Aorta (tissue), 5 donors: ENCODE measurements around the gene MYCN. TPM values are rescaled to one million over a fixed set of nuclear protein-coding genes. Genes with fewer than 3 reads are reported as not detected.
"Not testable (repeated sequence)": the region's sequence is repeated elsewhere in the genome, so short reads cannot be mapped to it uniquely, and the experiment has no call there.

Experiments
- ATAC-seq: fragments of 200-7000 bp; cut with Tn5 transposase; one replicate; pipeline ENCODE4 v1.9.1; 2022; ENCODE audit warnings: moderate library complexity; ENCODE audit not compliant: low FRiP score
- DNase-seq, 2 donors: peaks; one replicate each; pipeline ENCODE4 v3.0.0-alpha.2; 2020
- H3K27ac ChIP-seq, 2 donors: one replicate each; pipeline ENCODE4 v1.5.1; 2013; ENCODE audit warnings: low read length in 2 of 2, mild to moderate bottlenecking in 2 of 2, moderate library complexity in 2 of 2, control low read depth in 1 of 2, inconsistent platforms in 1 of 2, low read depth in 1 of 2
- H3K27me3 ChIP-seq, 2 donors: one replicate each; pipeline ENCODE4 v1.6.1; 2013; ENCODE audit warnings: control low read depth in 1 of 2, low read length in 1 of 2, mild to moderate bottlenecking in 1 of 2, moderate library complexity in 1 of 2; ENCODE audit not compliant: insufficient read depth in 2 of 2, control insufficient read depth in 1 of 2
- H3K36me3 ChIP-seq, 2 donors: one replicate each; pipeline ENCODE4 v1.6.1; 2013; ENCODE audit warnings: control low read depth in 1 of 2, low read length in 1 of 2, mild to moderate bottlenecking in 1 of 2; ENCODE audit not compliant: insufficient read depth in 2 of 2, control insufficient read depth in 1 of 2
- H3K4me1 ChIP-seq, 2 donors: one replicate each; pipeline ENCODE4 v1.6.1; 2013; ENCODE audit warnings: low read length in 2 of 2, control low read depth in 1 of 2, mild to moderate bottlenecking in 1 of 2, moderate library complexity in 1 of 2; ENCODE audit not compliant: insufficient read depth in 2 of 2, control insufficient read depth in 1 of 2
- H3K4me3 ChIP-seq, 2 donors: one replicate each; pipeline ENCODE4 v1.5.1; 2013; ENCODE audit warnings: low read length in 2 of 2, control low read depth in 1 of 2, mild to moderate bottlenecking in 1 of 2
- H3K9me3 ChIP-seq: one replicate; pipeline ENCODE4 v1.6.1; 2013; ENCODE audit warnings: mild to moderate bottlenecking, low read length; ENCODE audit not compliant: control insufficient read depth
- WGBS, 2 donors: extraction: QIAGEN DNeasy Blood & Tissue Kit; methylation state at CpG; one replicate each; pipeline ENCODE4 v1.1.7; 2013; 5-methylcytosine and 5-hydroxymethylcytosine counted together
- intact Hi-C, 2 donors: fragments of 100-400 bp; cut with DNase I; formaldehyde crosslinking; loops; one replicate each; pipeline versions ENCODE4 v1.14.2 to v1.15.0; 2022
- polyA plus RNA-seq, 2 donors: library from polyadenylated mRNA; stranded (reverse); fragments of 200-250 nt; gene quantifications; one replicate each; pipeline ENCODE4 v1.2.3, GENCODE V29; 2013
- total RNA-seq, 2 donors: library from RNA; stranded (reverse); fragmentation: NEBNext Ultra II Directional; extraction: Animal tissue kit (Norgen Biotek cat#: 25700); gene quantifications; one replicate each; pipeline ENCODE4 v1.2.1, GENCODE V29; 2021
- donor health status: healthy with polysubstance abuse.
- donor health status: Bipolar disorder and iron deficiency.
- donor health status: DM: no; HTN: no; CAD: no.
- donor health status: DM: no; HTN: no; CAD: no.
- donor health status: DM: yes; HTN: yes; CAD: no.

MYCN gene
- total and polyA plus RNA-seq, 4 donors: 0.26 to 2.1 (median 0.45) TPM; not detected in 1

DNA sequence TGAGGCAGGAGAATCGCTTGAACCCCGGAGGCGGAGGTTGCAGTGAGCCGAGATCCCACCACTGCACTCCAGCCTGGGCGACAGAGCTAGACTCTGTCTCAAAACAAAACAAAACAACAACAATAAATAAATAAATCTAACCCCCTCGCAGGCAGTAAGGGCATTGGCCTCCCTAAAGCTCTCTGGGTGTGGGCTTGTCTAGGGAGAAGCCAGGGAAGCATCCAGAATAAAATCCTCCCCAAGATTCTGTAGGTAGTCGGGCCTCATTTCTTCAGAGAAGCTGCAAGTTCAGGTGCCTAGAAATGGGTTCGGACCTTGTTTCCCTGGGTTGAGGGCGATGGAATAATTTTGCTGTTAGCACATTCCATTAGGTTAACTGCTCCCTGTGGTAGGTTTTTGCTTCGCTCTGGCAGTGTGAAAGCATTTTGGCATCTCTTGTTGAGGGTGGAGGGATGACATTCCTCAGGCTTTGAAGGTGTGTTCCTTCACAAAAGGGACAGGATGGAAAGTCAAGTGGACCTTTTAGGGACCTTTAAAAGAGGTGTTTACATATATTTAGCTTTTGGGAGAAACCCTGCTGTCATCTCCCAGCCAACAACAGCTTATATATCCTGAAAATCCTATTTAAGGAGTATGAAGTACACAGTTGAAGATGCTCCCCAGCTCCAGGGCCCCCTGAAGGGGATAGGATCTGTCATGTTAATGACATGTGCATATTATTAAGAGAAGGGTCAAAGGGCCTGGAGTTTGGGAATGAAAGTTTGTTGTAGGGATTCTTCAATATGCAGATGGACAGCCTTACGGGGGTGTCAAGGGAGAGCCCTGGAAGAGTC lies 17.7 kb downstream of the MYCN start:
- WGBS, 2 donors: 71 to 76% methylated on average over 11 of the region's 11 CpGs
- DNase-seq (no peak), ATAC-seq (no peak)
- Histone ChIP-seq H3K27me3 (no peaks in the 10 kb centered on the region), H3K4me1 (no peaks in the 10 kb centered on the region), H3K9me3 (no peaks in the 10 kb centered on the region), H3K27ac (no peak overlapping the region), H3K36me3 (no peaks in the 10 kb centered on the region), H3K4me3 (no peak overlapping the region)
- intact Hi-C loops: no loop called here

DNA sequence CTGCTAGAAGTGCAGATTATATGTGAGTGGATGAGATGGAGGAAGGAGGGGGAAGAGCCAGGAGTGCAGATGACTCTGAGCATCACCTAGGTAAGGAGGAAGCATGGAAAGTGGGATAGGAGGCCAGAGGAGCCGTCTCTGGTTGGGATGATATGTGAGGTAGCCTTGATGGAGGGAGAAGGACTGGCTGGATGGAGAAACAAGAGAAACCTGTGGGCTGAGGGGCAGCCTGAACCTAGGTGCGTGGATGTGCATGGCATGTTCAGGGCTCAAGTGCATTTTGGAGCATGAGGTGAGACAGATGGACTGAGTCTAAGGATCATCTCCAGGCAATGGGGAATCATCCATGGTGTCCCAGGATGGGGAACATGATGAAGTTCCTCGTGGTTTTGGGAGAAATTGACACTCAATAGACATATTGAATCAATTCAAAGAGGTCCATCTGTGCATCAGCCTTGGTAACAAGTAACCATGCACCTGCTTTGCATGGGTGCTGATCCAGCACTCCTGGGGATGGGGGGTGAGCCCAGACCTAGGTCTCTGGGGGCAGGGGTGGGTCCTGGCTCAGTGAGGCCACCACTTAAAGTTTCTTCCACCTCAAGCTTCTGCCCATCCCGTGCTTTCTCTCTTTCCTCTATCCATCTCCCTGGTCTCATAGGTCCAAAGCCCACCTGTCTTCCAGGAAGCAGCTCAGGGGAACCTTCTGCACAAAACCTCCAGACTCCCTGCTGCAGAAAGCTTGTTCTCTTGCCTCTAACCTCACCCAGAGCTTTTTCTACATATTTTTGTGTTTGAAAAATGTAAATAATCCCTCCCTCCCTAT lies 19.2 kb downstream of the MYCN start:
- Histone ChIP-seq H3K4me3 (no peak overlapping the region), H3K4me1 (no peaks in the 10 kb centered on the region), H3K27ac (no peak overlapping the region), H3K9me3 (no peaks in the 10 kb centered on the region), H3K27me3 (no peaks in the 10 kb centered on the region), H3K36me3 (no peaks in the 10 kb centered on the region)
- ATAC-seq (no peak), DNase-seq (no peak)
- 81 to 83% methylated on average over 4 of the region's 4 CpGs for WGBS, 2 donors
- intact Hi-C loops: no loop called here

DNA sequence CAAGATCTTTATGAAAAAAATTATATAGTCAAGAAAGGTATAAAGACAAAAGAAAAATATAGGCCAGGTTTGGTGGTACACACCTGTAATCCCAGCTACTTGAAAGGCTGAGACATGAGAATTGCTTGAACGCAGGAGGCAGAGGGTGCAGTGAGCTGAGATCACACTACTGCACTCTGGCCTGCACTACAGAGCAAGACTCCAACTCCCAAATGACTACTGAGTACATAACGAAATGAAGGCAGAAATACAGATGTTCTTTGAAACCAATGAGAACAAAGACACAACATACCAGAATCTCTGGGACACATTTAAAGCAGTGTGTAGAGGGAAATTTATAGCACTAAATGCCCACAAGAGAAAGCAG lies 19.8 kb downstream of the MYCN start:
- H3K27me3 ChIP-seq, H3K4me1 ChIP-seq, intact Hi-C loops, H3K36me3 ChIP-seq, ATAC-seq, DNase-seq, H3K4me3 ChIP-seq, H3K27ac ChIP-seq, H3K9me3 ChIP-seq: not testable (repeated sequence)
- 31 to 44% methylated on average over 2 of the region's 2 CpGs for WGBS, 2 donors

DNA sequence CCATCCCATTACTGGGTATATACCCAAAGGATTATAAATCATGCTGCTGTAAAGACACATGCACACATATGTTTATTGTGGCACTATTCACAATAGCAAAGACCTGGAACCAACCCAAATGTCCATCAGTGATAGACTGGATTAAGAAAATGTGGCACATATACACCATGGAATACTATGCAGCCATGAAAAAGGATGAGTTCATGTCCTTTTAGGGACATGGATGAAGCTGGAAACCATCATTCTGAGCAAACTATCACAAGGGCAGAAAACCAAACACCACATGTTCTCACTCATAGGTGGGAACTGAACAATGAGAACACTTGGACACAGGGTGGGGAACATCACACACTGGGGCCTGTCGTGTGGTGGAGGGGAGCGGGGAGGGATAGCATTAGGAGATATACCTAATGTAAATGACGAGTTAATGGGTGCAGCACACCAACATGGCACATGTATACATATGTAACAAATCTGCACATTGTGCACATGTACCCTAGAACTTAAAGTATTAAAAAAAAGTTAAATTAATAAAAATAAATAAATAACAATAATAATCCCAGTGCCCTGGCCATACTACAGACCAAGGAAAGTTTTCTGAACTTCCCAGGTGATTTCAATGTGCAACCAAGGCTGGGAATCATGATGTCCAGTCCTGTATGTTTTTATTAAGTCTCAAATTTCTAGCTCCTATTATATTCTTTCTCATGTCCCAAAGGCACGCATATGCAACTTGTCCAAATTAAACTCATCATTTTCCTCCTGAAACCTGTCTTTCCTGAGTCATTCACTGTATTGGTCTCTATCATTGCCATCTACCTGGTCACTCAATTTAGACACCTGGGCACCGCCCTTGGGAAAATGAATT lies 23.0 kb downstream of the MYCN start:
- 88 to 91% methylated on average over 5 of the region's 5 CpGs for WGBS, 2 donors
- H3K4me3 ChIP-seq, DNase-seq, intact Hi-C loops, H3K9me3 ChIP-seq, H3K36me3 ChIP-seq, H3K4me1 ChIP-seq, H3K27me3 ChIP-seq, ATAC-seq, H3K27ac ChIP-seq: not testable (repeated sequence)

DNA sequence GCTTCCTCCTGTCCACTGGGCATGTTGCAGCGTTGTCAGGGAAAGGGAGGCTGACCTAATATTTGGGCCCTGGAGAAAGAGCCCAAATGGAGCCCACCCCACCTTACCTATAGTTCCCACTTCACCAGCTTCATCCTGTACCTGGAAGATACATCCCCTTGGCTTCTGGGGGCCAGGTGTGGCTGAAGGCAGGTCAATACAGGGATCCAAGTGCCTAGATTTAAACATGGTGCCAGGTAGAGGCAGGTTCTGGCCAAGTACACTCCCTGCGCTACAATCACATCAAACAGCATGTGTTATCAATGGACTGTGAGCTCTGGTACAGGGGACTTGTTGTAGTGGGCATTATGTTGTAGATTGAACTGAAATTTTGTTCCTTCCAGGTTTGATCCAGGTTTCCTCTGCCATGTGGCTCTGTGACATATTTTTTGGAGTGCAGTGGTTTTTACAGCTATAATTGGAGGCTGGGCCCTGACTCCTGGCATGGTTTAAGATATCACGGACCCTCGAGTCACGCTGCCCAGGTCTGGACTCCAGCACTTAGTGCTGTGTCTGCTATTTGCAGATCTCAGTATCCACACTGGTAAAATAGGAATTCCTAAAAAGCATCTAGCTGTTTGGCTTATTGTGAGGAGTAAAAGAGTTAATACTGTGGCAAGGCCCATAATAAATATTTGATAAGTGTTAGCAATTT lies 23.8 kb downstream of the MYCN start:
- intact Hi-C loops: no loop called here
- no peaks in the 10 kb centered on the region for H3K9me3 ChIP-seq
- DNase-seq: no peak

DNA sequence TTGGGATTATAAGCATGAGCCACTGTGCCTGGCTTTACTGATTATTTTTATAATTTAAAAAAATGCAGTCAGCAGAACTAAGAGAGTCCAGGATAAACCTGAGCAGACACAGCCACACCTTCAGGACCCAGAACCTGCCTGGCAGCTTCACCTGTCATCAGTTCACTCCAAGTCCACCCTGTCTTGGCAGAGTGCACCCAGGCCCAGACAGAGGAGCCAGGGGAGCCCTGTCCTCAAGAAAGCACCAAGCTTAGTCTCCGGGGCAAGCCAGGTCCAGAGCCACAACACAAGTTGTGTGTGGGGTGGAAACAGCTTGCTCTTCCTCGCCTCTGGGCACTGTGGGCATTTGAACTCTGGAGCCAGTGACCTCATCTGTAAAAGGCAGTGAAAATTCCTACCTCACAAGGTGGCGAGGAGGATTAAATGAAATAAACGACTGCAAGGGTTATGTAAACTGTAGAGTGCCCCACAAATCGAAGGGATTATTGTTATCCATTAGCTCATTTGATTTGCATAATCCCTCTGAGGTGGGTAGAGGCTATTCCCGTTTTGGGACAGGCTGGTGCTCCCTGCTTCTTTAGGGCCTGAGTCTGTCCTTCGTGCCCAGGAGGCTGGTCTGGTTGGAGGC lies 24.7 kb downstream of the MYCN start:
- Histone ChIP-seq H3K9me3 (no peaks in the 10 kb centered on the region), H3K4me1 (no peaks in the 10 kb centered on the region), H3K4me3 (no peak overlapping the region), H3K27me3 (no peaks in the 10 kb centered on the region), H3K36me3 (no peaks in the 10 kb centered on the region), H3K27ac (no peak overlapping the region)
- 70 to 75% methylated on average over 7 of the region's 7 CpGs for WGBS, 2 donors
- ATAC-seq: no peak
- no peak for DNase-seq
- intact Hi-C loops: no loop called here

More for the DNA sequence above, 23.8 kb downstream of the MYCN start:
- Histone ChIP-seq H3K36me3 (no peaks in the 10 kb centered on the region), H3K4me3 (no peak overlapping the region), H3K4me1 (no peaks in the 10 kb centered on the region), H3K27ac (no peak overlapping the region), H3K27me3 (no peaks in the 10 kb centered on the region)
- no peak for ATAC-seq
- 80 to 83% methylated on average over 5 of the region's 5 CpGs for WGBS, 2 donors

DNA sequence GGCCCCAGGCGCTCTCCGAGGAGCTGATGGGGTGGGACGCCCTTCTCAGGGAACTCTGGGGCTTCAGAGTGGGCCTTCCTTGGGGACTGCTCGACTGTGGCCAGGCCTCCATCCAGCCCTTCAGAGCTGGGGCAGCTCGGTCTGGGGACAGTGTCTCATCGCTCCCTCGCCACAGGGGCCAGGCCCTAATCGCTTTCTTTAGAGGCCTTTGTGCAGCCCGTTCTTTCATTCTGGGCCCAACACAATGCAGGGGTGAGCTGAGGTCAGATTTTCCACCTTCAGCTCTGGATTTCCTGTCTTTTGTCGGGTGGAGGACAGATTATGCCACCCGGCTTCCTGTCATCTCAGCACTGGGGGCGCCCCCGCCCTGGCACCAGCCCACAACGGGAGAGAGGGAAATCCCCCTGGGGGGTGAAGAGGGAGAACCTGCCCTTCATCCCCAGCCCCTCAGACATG lies 25.2 kb downstream of the MYCN start:
- ATAC-seq (no peak), DNase-seq (no peak)
- H3K36me3 ChIP-seq: no peaks in the 10 kb centered on the region
- H3K4me1 ChIP-seq: no peaks in the 10 kb centered on the region
- no peak overlapping the region for H3K27ac ChIP-seq
- H3K4me3 ChIP-seq: no peak overlapping the region
- H3K9me3 ChIP-seq: no peaks in the 10 kb centered on the region
- WGBS, 2 donors: 78 to 79% methylated on average over 13 to 14 of the region's 14 CpGs
- no peaks in the 10 kb centered on the region for H3K27me3 ChIP-seq
- intact Hi-C loops: no loop called here
